HEK293T (cell line): ENCODE results near the gene FBLN2.

Experiments used
- FOXA1 ChIP-seq: fragments of 450-650 bp; IDR thresholded peaks from 2 replicates; pipeline ENCODE4 v1.6.1; 2016; ENCODE audit warnings: mild to moderate bottlenecking
- FOXK2 ChIP-seq: fragments of 450-650 bp; IDR thresholded peaks from 2 replicates; pipeline ENCODE4 v1.6.1; 2016; ENCODE audit warnings: mild to moderate bottlenecking
- FOXM1 ChIP-seq: fragments of 450-650 bp; IDR thresholded peaks from 2 replicates; pipeline ENCODE4 v1.6.1; 2017; ENCODE audit warnings: mild to moderate bottlenecking, borderline replicate concordance
- NFRKB ChIP-seq: fragments of 450-650 bp; IDR thresholded peaks from 2 replicates; pipeline ENCODE4 v1.6.1; 2016; ENCODE audit warnings: mild to moderate bottlenecking, moderate library complexity
- PKNOX1 ChIP-seq: fragments of 450-650 bp; IDR thresholded peaks from 2 replicates; pipeline ENCODE4 v1.6.1; 2016
- SUZ12 ChIP-seq: fragments of 450-650 bp; IDR thresholded peaks from 2 replicates; pipeline ENCODE4 v1.6.1; 2016; ENCODE audit warnings: mild to moderate bottlenecking
- TARDBP ChIP-seq: fragments of 450-650 bp; IDR thresholded peaks from 2 replicates; pipeline ENCODE4 v1.6.1; 2016
- ZNF384 ChIP-seq: fragments of 450-650 bp; IDR thresholded peaks from 2 replicates; pipeline ENCODE4 v1.6.1; 2016

GRCh38 chr3:13565581-13566452 is 16.9 kb downstream of the FBLN2 start:
- TF ChIP-seq NFRKB (no peak), SUZ12 (no peak), FOXK2 (no peak), TARDBP (no peak), FOXM1 (no peak), FOXA1 (no peak), PKNOX1 (no peak), ZNF384 (no peak)
